Effector memory CD4-positive, alpha-beta T cell (primary cell): ENCODE data around the gene OR5C1.

Experiments used
- DNase-seq, 3 donors: peaks; one replicate each; pipeline ENCODE4 v3.0.0-alpha.2; 2020
- H3K27ac ChIP-seq: 2 replicates; pipeline ENCODE4 v1.7.0; 2013; ENCODE audit warnings: mild to moderate bottlenecking, low read length, moderate library complexity; ENCODE audit not compliant: insufficient read depth, poor library complexity, severe bottlenecking
- H3K27me3 ChIP-seq: replicated peaks from 2 replicates; pipeline ENCODE4 v1.7.0; 2013; ENCODE audit warnings: mild to moderate bottlenecking, low read length; ENCODE audit not compliant: insufficient read depth, control insufficient read depth, poor library complexity, severe bottlenecking
- H3K36me3 ChIP-seq: 2 replicates; pipeline ENCODE4 v1.7.0; 2013; ENCODE audit warnings: mild to moderate bottlenecking, low read length, moderate library complexity; ENCODE audit not compliant: control insufficient read depth, insufficient read depth
- H3K4me1 ChIP-seq: 2 replicates; pipeline ENCODE4 v1.7.0; 2013; ENCODE audit warnings: low read length, mild to moderate bottlenecking; ENCODE audit not compliant: control insufficient read depth, insufficient read depth, poor library complexity, severe bottlenecking
- H3K4me3 ChIP-seq: 2 replicates; pipeline ENCODE4 v1.7.0; 2013; ENCODE audit warnings: low read length, low read depth, mild to moderate bottlenecking; ENCODE audit not compliant: insufficient read depth, poor library complexity, severe bottlenecking
- H3K9me3 ChIP-seq: 2 replicates; pipeline ENCODE4 v1.7.0; 2013; ENCODE audit warnings: mild to moderate bottlenecking, low read length, moderate library complexity; ENCODE audit not compliant: control insufficient read depth

OR5C1 gene

GRCh38 chr9:122810306-122810946, 21.7 kb downstream of the OR5C1 start:
- no peaks in the 10 kb centered on the region for H3K9me3 ChIP-seq
- no peaks in the 10 kb centered on the region for H3K36me3 ChIP-seq
- peaks cover 4% of the 10 kb centered on the region for H3K4me1 ChIP-seq
- DNase-seq: peak; percentile 41 to 64 (median 50)
- no peak overlapping the region for H3K27ac ChIP-seq
- H3K27me3 ChIP-seq: no peaks in the 10 kb centered on the region
- H3K4me3 ChIP-seq: no peak overlapping the region

- DNase-seq: no peak
These were observed 24.0 kb downstream of the OR5C1 start for GRCh38 chr9:122812736-122813135.

GRCh38 chr9:122814545-122814944, 25.8 kb downstream of the OR5C1 start:
- H3K36me3 ChIP-seq: no peaks in the 10 kb centered on the region
- no peak overlapping the region for H3K4me3 ChIP-seq
- H3K27me3 ChIP-seq: no peaks in the 10 kb centered on the region
- peaks cover 13% of the 10 kb centered on the region for H3K4me1 ChIP-seq
- no peak overlapping the region for H3K27ac ChIP-seq
- no peak for DNase-seq
- no peaks in the 10 kb centered on the region for H3K9me3 ChIP-seq

More at GRCh38 chr9:122812736-122813135, 24.0 kb downstream of the OR5C1 start:
- Histone ChIP-seq H3K27me3 (no peaks in the 10 kb centered on the region), H3K27ac (no peak overlapping the region), H3K4me1 (peaks cover 13% of the 10 kb centered on the region), H3K4me3 (no peak overlapping the region), H3K36me3 (no peaks in the 10 kb centered on the region), H3K9me3 (no peaks in the 10 kb centered on the region)

- DNase-seq: no peak
- H3K9me3 ChIP-seq: no peaks in the 10 kb centered on the region
- no peaks in the 10 kb centered on the region for H3K27me3 ChIP-seq
- peaks cover 4% of the 10 kb centered on the region for H3K36me3 ChIP-seq
- no peak overlapping the region for H3K4me3 ChIP-seq
- H3K4me1 ChIP-seq: peaks cover 14% of the 10 kb centered on the region
- no peak overlapping the region for H3K27ac ChIP-seq
These were observed 26.8 kb downstream of the OR5C1 start for GRCh38 chr9:122815544-122815943.

- H3K36me3 ChIP-seq: peaks cover 4% of the 10 kb centered on the region
- peaks cover 14% of the 10 kb centered on the region for H3K4me1 ChIP-seq
- H3K9me3 ChIP-seq: no peaks in the 10 kb centered on the region
- H3K27ac ChIP-seq: peak overlapping the region; percentile 65
- peak in 2 of 3 donors; percentile 14 to 17 for DNase-seq
- no peak overlapping the region for H3K4me3 ChIP-seq
- H3K27me3 ChIP-seq: no peaks in the 10 kb centered on the region
These were observed 27.6 kb downstream of the OR5C1 start for GRCh38 chr9:122816163-122816867.

GRCh38 chr9:122819326-122819725, 30.6 kb downstream of the OR5C1 start:
- no peak overlapping the region for H3K4me3 ChIP-seq
- H3K27me3 ChIP-seq: no peaks in the 10 kb centered on the region
- H3K9me3 ChIP-seq: no peaks in the 10 kb centered on the region
- peaks cover 17% of the 10 kb centered on the region for H3K36me3 ChIP-seq
- peaks cover 14% of the 10 kb centered on the region for H3K4me1 ChIP-seq
- DNase-seq: no peak
- H3K27ac ChIP-seq: peak overlapping the region; percentile 44

- no peaks in the 10 kb centered on the region for H3K9me3 ChIP-seq
- peaks cover 14% of the 10 kb centered on the region for H3K4me1 ChIP-seq
- H3K27me3 ChIP-seq: no peaks in the 10 kb centered on the region
- H3K4me3 ChIP-seq: no peak overlapping the region
- H3K36me3 ChIP-seq: peaks cover 17% of the 10 kb centered on the region
- DNase-seq: no peak
- peak overlapping the region; percentile 44 for H3K27ac ChIP-seq
These were observed 31.2 kb downstream of the OR5C1 start for GRCh38 chr9:122819791-122820489.

GRCh38 chr9:122820490-122820845, 31.7 kb downstream of the OR5C1 start:
- Histone ChIP-seq H3K36me3 (peaks cover 17% of the 10 kb centered on the region), H3K4me1 (peaks cover 14% of the 10 kb centered on the region), H3K27me3 (no peaks in the 10 kb centered on the region), H3K9me3 (no peaks in the 10 kb centered on the region), H3K27ac (no peak overlapping the region), H3K4me3 (no peak overlapping the region)
- DNase-seq: no peak

GRCh38 chr9:122821278-122821943, 32.7 kb downstream of the OR5C1 start:
- Histone ChIP-seq H3K36me3 (peaks cover 17% of the 10 kb centered on the region), H3K4me1 (peaks cover 11% of the 10 kb centered on the region), H3K27me3 (no peaks in the 10 kb centered on the region), H3K27ac (peak overlapping the region; percentile 46), H3K4me3 (no peak overlapping the region), H3K9me3 (no peaks in the 10 kb centered on the region)
- no peak for DNase-seq
